ENCODE results near the gene FAM20C.

- TF ChIP-seq, protein P1, sequence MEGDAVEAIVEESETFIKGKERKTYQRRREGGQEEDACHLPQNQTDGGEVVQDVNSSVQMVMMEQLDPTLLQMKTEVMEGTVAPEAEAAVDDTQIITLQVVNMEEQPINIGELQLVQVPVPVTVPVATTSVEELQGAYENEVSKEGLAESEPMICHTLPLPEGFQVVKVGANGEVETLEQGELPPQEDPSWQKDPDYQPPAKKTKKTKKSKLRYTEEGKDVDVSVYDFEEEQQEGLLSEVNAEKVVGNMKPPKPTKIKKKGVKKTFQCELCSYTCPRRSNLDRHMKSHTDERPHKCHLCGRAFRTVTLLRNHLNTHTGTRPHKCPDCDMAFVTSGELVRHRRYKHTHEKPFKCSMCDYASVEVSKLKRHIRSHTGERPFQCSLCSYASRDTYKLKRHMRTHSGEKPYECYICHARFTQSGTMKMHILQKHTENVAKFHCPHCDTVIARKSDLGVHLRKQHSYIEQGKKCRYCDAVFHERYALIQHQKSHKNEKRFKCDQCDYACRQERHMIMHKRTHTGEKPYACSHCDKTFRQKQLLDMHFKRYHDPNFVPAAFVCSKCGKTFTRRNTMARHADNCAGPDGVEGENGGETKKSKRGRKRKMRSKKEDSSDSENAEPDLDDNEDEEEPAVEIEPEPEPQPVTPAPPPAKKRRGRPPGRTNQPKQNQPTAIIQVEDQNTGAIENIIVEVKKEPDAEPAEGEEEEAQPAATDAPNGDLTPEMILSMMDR (conservative IDR thresholded peaks at IDR 0.05; ENCODE audit: low read depth, low read length): no peak
- TF ChIP-seq EZH2 (IDR thresholded peaks at IDR 0.05; ENCODE audit: borderline replicate concordance, low read depth, low read length, poor library complexity, severe bottlenecking): no peak
Observed at GRCh38 chr7:163971-164881, 28.1 kb upstream of the FAM20C start.

Measured in A673 (cell line).